Thyroid gland (tissue), 4 donors: Measurements from ENCODE around the gene TMC1.

Source experiments
- CTCF ChIP-seq, 6 experiments: fragments of 200-600 bp in 3 of 6; fragments of 450-650 bp in 3 of 6; sonication (generic) in 3 of 6; IDR thresholded peaks; one replicate each; pipeline ENCODE4 v1.5.1; 2016 to 2019; ENCODE audit warnings: antibody characterized with exemption in 6 of 6, mild to moderate bottlenecking in 2 of 6, inconsistent platforms in 1 of 6, moderate library complexity in 1 of 6
- POLR2A ChIP-seq, 2 donors: fragments of 450-650 bp; IDR thresholded peaks; one replicate each; pipeline ENCODE4 v1.6.1; 2017; ENCODE audit warnings: antibody characterized with exemption in 2 of 2, mild to moderate bottlenecking in 2 of 2, moderate library complexity in 1 of 2

GRCh38 chr9:72755836-72756235 lies 234.4 kb downstream of the TMC1 start:
- no peak for TF ChIP-seq POLR2A (IDR thresholded peaks at IDR 0.05)
- no peak for TF ChIP-seq CTCF (IDR thresholded peaks at IDR 0.05)
